Mucosa of rectum (tissue), 2 donors: ENCODE results near the gene DYNLT5.
"Not testable (repeated sequence)": the region's sequence is repeated elsewhere in the genome, so short reads cannot be mapped to it uniquely, and the experiment has no call there.

Experiments
- H3K27ac ChIP-seq, 2 donors: one replicate each; pipeline ENCODE4 v1.7.0; 2013; ENCODE audit warnings: inconsistent platforms in 2 of 2, low read depth in 2 of 2, low read length in 2 of 2
- H3K27me3 ChIP-seq, 2 donors: one replicate each; pipeline ENCODE4 v1.7.0; 2013; ENCODE audit warnings: low read length in 2 of 2; ENCODE audit not compliant: control insufficient read depth in 2 of 2, insufficient read depth in 2 of 2
- H3K36me3 ChIP-seq, 2 donors: one replicate each; pipeline ENCODE4 v1.7.0; 2013; ENCODE audit warnings: low read length in 2 of 2; ENCODE audit not compliant: control insufficient read depth in 2 of 2, insufficient read depth in 2 of 2
- H3K4me1 ChIP-seq, 2 donors: one replicate each; pipeline ENCODE4 v1.7.0; 2013; ENCODE audit warnings: low read length in 2 of 2, mild to moderate bottlenecking in 1 of 2; ENCODE audit not compliant: control insufficient read depth in 2 of 2, insufficient read depth in 2 of 2
- H3K4me3 ChIP-seq, 2 donors: one replicate each; pipeline ENCODE4 v1.7.0; 2013; ENCODE audit warnings: low read length in 2 of 2
- H3K9ac ChIP-seq, 2 donors: one replicate each; pipeline ENCODE4 v1.7.0; 2013; ENCODE audit warnings: low read length in 2 of 2, low read depth in 1 of 2, mild to moderate bottlenecking in 1 of 2
- H3K9me3 ChIP-seq, 2 donors: one replicate each; pipeline ENCODE4 v1.7.0; 2013; ENCODE audit warnings: low read length in 2 of 2; ENCODE audit not compliant: control insufficient read depth in 2 of 2
- donor health status: healthy.
- donor health status: Normal muscosa, but diverticular disease.

Gene DYNLT5, protein sequence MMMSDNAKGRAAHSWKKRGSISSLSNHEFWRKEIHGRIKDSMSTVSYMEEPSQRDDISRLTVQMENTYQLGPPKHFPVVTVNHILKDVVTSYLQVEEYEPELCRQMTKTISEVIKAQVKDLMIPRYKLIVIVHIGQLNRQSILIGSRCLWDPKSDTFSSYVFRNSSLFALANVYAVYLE

DNA sequence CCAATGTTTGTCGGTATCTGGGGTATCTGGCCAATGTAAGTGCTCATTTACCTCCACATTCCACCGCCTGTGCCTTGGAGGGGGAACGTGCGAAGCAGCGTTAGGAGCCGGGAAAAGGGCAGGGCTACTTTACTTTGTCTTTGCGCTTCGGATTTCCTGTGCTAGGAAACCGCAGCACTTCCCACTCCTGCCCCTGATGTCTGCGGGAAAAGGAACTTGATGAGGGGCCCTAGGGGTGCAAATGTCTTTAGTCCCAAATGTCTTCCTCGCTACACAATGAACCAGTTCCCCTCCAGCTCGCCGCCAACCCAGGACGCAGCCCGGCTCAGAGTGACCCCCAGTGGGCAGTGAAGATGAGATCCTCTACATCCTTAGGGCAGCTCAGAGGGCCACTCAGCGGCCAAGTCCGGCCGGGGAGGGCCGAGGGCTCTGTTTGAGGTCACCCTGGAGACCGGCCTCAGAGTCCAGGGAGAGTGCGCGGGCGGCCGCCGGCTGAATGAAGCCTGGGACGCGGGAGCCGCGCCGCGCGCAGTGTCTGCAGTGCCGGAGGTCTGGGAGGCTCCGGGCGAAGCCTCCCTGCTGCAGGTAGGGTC, at the start of gene DYNLT5:
DYNLT5 (plus strand) TSS at position 460 of the 593 bp plus-strand sequence. CDS start 2,200 bp downstream, outside the sequence.
- Histone ChIP-seq H3K4me1 (peaks cover 3 to 5% of the 10 kb centered on the region in 2 donors), H3K9me3 (no peaks in the 10 kb centered on the region), H3K27me3 (peaks cover 9 to 14% of the 10 kb centered on the region in 2 donors), H3K4me3 (peak within 1 kb of the TSS; percentile 26 to 62), H3K27ac (no peak within 1 kb of the TSS), H3K9ac (no peak within 1 kb of the TSS), H3K36me3 (no peaks in the 10 kb centered on the region)

DNA sequence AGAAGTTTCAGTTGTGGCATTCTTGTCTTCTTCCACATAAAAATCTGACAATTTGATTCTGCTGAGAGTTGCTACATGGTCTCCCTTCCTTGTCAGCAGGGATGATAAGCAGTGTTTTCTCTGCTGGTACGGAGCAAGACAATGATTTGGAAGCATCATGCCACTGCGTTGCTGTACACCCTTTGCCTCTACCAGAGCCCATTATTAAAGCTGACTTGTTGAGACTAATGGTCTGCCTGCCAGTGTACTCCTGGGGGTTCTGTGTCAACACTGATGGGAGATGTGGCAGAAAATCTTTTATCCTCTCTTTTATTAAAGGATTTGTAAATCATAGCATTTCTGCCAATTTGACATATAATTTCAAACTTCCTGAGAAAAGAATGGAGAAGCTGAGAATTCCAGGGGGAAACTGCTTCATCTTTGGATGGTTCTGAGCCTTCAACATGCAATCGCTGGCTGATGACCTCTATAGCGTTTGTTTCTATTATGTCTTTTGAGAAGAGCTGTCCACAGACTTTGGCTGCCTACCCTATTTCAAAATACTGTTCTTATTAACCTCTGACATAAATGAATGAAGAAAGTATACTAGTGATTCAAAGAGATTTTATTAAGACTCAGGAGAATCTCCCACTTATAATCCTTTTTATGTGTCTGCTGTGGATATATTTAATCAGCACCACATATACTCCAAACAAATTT, 47.9 kb upstream of the DYNLT5 start:
- H3K36me3 ChIP-seq, result no peaks in the 10 kb centered on the region
- H3K9ac ChIP-seq, result no peak overlapping the region
- no peak overlapping the region for H3K27ac ChIP-seq
- H3K27me3 ChIP-seq, result no peaks in the 10 kb centered on the region
- no peaks in the 10 kb centered on the region for H3K4me1 ChIP-seq
- no peak overlapping the region for H3K4me3 ChIP-seq
- H3K9me3 ChIP-seq, result no peaks in the 10 kb centered on the region

DNA sequence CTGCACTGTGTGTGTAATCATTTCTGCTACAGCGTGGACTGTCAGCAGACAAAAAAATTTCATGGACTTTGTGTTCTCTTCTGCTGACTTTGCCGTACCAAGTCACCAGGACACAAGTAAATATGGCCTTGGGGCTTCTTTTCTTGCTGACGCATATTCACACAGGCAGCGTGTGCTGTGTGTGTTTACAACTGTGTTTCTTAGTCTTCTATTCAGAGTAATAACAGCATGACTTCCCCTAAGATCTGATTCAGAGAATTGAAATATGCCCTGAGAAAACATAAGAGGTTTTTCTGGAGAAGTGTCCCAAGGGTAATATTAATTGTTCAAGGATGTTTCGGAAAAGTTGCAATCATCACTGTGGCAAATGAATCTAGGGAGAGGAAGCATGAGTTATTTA, 47.1 kb upstream of the DYNLT5 start:
- Histone ChIP-seq H3K4me1 (no peaks in the 10 kb centered on the region), H3K27me3 (no peaks in the 10 kb centered on the region), H3K4me3 (no peak overlapping the region), H3K27ac (no peak overlapping the region), H3K36me3 (no peaks in the 10 kb centered on the region), H3K9ac (no peak overlapping the region), H3K9me3 (no peaks in the 10 kb centered on the region)

DNA sequence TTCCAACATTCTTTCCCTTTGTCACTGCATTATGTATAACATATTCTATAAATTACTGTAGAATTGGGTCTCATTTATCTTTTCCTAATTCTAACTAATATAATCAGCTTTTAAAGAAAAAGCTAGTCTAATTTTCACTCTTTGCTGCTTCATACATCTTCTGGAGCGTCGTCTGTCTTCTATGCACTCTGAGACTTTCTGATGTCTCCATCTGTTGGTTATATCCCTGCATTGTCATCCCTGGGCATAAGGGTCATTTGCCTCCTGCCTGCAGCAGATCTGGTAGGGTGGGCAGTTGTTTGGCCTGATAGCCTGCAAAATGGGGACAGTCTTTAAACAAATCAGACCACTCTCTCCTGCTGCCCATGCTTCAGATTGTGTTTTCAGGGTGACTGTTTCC, 40.8 kb upstream of the DYNLT5 start:
- H3K4me3 ChIP-seq, result no peak overlapping the region
- H3K9ac ChIP-seq, result no peak overlapping the region
- peaks cover 0 to 2% of the 10 kb centered on the region in 2 donors for H3K27me3 ChIP-seq
- H3K27ac ChIP-seq, result no peak overlapping the region
- H3K9me3 ChIP-seq, result no peaks in the 10 kb centered on the region
- H3K36me3 ChIP-seq, result no peaks in the 10 kb centered on the region
- H3K4me1 ChIP-seq, result no peaks in the 10 kb centered on the region

DNA sequence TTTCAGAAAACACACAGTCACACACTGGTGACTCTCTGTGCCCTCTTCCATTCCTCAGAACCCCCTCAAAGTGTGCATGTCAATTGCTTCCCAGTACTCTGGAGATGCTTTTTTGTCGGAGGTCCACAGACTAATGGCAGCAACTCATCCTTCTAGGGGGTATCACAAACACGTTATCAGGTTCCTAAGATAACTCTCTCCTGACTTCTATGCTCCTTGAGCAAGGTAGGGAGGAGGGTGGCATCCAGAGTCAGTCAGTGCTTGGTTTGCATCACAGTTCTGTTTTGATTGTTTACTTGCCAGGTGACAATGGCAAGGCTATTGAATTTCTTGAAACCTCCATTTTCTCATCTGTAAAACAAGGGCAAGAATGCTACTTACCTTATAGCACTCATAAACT, 39.4 kb upstream of the DYNLT5 start:
- H3K4me3 ChIP-seq, result no peak overlapping the region
- no peak overlapping the region for H3K9ac ChIP-seq
- H3K4me1 ChIP-seq, result no peaks in the 10 kb centered on the region
- H3K27ac ChIP-seq, result no peak overlapping the region
- peaks cover 0 to 2% of the 10 kb centered on the region in 2 donors for H3K27me3 ChIP-seq
- no peaks in the 10 kb centered on the region for H3K36me3 ChIP-seq
- no peaks in the 10 kb centered on the region for H3K9me3 ChIP-seq

DNA sequence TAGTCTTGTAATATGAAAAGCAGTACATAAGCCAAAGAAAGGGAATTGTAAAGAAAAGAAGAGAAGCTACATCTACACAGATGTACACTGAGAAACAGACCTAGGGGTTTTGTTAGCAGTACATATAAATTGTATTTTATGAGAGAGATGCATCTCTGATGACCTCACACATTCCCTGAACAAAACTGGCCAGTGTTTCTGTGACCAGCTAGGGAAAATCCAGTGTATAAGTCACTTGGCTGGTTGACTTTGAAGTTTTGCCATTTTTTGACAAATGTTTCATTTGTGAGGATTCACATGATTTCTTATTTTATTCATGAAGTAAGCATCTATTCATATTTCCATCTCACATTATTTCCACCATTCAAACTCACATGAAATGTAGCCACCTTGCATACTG, 28.3 kb upstream of the DYNLT5 start:
- Histone ChIP-seq H3K9ac (no peak overlapping the region), H3K27me3 (no peaks in the 10 kb centered on the region), H3K27ac (no peak overlapping the region), H3K4me3 (no peak overlapping the region), H3K9me3 (no peaks in the 10 kb centered on the region), H3K4me1 (peaks cover 0 to 3% of the 10 kb centered on the region in 2 donors), H3K36me3 (no peaks in the 10 kb centered on the region)

DNA sequence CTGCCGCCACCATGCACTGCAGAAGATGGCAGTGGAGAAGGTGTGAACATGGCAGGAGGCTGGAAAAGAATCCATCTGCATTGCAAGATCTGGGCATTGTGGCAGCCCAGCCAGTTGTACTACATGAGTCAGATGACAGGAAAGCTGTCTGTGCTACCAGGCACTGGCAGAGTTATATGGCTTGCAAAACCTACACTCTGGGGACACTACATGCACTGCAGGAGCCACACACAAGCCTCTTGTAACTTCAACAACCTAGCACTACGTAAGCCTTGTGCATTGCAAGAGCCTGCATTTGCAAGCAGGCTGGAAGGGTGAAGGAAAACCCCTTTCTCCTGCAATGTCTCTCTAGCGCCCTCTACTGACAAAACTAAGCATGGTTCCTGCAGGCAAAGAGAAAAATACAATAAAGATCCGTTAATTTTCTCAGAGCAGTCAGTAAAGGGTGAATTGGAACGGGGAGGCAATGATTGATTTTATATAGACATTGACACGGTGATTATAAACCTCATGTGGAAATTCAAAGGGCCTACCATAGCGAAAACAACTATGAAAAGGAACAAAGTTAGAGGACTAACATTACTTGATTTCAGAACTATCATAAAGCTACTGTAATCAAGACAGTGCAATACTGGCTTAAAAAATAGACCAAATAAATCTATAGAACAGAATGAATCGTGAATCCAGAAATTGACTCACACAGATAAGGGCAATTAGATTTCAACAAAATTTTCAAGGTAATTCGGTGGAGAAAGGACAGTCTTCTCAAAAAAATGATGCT, 26.2 kb upstream of the DYNLT5 start:
- Histone ChIP-seq H3K9ac (no peak overlapping the region), H3K27ac (no peak overlapping the region), H3K27me3 (no peaks in the 10 kb centered on the region), H3K9me3 (no peaks in the 10 kb centered on the region), H3K36me3 (no peaks in the 10 kb centered on the region), H3K4me1 (peaks cover 0 to 3% of the 10 kb centered on the region in 2 donors), H3K4me3 (no peak overlapping the region)

DNA sequence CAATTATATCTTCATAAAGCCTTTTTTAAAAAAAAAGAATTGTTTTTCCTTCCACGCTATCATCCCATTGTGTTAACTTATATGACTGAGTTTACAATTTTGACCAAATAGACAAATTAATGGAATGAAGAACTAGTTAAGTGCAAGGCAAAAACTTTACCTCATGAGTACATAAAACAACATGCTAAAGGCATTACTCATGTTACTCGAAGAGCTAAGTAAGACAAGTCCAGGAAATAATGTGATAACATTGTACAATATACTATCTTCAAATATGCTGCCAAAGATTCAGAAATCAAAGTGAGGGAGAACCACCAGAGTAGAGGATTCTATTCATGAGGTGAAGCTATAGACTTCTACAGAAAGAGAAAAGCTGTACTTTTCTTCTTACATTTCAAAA, 24.2 kb upstream of the DYNLT5 start:
- Histone ChIP-seq H3K9me3 (no peaks in the 10 kb centered on the region), H3K4me1 (peaks cover 0 to 3% of the 10 kb centered on the region in 2 donors), H3K27me3 (no peaks in the 10 kb centered on the region), H3K9ac (no peak overlapping the region), H3K4me3 (no peak overlapping the region), H3K36me3 (no peaks in the 10 kb centered on the region), H3K27ac (no peak overlapping the region)

DNA sequence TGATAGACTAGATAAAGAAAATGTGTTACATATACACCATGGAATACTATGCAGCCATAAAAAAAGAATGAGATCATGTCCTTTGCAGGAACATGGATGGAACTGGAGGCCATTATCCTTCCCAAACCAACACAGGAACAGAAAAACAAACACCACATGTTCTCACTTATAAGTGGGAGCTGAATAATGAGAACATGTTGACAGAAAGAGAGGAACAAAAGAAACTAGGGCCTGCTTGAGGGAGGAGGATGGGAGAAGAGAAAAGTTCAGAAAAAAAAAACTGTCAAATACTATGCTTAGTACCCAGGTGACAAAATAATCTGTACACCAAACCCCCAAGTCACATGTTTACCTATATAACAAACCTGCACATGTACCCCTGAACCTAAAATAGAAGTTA, 23.5 kb upstream of the DYNLT5 start:
- not testable (repeated sequence) for H3K27me3 ChIP-seq, H3K9ac ChIP-seq, H3K4me3 ChIP-seq, H3K36me3 ChIP-seq, H3K9me3 ChIP-seq, H3K4me1 ChIP-seq, H3K27ac ChIP-seq

DNA sequence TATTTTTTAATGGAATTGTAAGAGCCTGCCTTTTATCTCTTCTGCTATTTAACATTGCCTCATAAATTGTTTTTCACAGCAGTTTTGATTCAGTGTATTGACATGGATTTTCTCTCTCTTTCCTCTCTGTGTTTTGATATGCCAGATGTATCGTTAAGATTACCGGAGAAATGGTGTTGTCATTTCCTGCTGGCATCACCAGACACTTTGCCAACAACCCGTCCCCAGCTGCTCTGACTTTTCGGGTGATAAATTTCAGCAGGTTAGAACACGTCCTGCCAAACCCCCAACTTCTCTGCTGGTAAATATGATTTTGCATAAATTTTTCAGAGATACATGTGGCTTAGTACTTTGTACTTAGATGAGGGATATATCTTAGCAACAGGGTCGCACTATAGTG, 23.1 kb upstream of the DYNLT5 start:
- H3K4me3 ChIP-seq, result no peak overlapping the region
- no peaks in the 10 kb centered on the region for H3K27me3 ChIP-seq
- H3K4me1 ChIP-seq, result peaks cover 0 to 3% of the 10 kb centered on the region in 2 donors
- H3K27ac ChIP-seq, result no peak overlapping the region
- H3K9me3 ChIP-seq, result no peaks in the 10 kb centered on the region
- H3K36me3 ChIP-seq, result no peaks in the 10 kb centered on the region
- no peak overlapping the region for H3K9ac ChIP-seq
